Stomach smooth muscle (tissue), 2 donors: Measurements from ENCODE around the gene FASTKD2.
"Not testable (repeated sequence)": the region's sequence is repeated elsewhere in the genome, so short reads cannot be mapped to it uniquely, and the experiment has no call there.

Experiments
- H3K27ac ChIP-seq: one replicate; pipeline ENCODE4 v1.7.0; 2013; ENCODE audit warnings: mild to moderate bottlenecking, low read length, inconsistent platforms
- H3K27me3 ChIP-seq, 2 donors: one replicate each; pipeline ENCODE4 v1.7.0; 2013; ENCODE audit warnings: low read length in 2 of 2; ENCODE audit not compliant: insufficient read depth in 2 of 2, control insufficient read depth in 1 of 2
- H3K36me3 ChIP-seq, 2 donors: one replicate each; pipeline ENCODE4 v1.7.0; 2013; ENCODE audit warnings: low read length in 2 of 2; ENCODE audit not compliant: control insufficient read depth in 2 of 2, insufficient read depth in 2 of 2
- H3K4me1 ChIP-seq: one replicate; pipeline ENCODE4 v1.7.0; 2013; ENCODE audit warnings: low read length; ENCODE audit not compliant: control insufficient read depth, insufficient read depth
- H3K4me3 ChIP-seq, 2 donors: one replicate each; pipeline ENCODE4 v1.7.0; 2013; ENCODE audit warnings: low read length in 2 of 2
- H3K9ac ChIP-seq, 2 donors: one replicate each; pipeline ENCODE4 v1.7.0; 2013; ENCODE audit warnings: low read length in 2 of 2, mild to moderate bottlenecking in 1 of 2
- H3K9me3 ChIP-seq, 2 donors: one replicate each; pipeline ENCODE4 v1.7.0; 2013; ENCODE audit warnings: low read length in 2 of 2; ENCODE audit not compliant: control insufficient read depth in 2 of 2
- donor health status: healthy.
- donor health status: Pancreatic carcinoma.

Gene FASTKD2

DNA sequence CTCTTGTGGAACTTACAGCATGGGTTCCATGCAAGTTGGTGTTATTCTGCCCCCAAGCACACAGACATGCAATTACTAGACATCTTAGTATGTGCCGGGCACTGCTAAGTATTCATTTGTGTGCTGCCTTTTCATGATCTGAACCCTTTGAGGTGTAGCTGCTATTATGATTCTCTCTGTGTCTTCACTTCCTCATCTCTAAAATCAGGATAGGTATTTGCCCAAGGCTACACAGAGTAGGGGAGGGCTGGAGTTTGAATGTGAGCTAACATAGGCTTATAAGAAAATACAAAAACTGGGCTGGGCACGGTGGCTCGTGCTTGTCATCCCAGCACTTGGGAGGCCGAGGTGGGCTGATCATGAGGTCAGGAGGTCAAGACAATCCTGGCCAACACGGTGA, 27.2 kb downstream of the FASTKD2 start:
- Histone ChIP-seq H3K4me1 (no peaks in the 10 kb centered on the region), H3K36me3 (peaks cover 30 to 40% of the 10 kb centered on the region in 2 donors), H3K9ac (no peak overlapping the region)

DNA sequence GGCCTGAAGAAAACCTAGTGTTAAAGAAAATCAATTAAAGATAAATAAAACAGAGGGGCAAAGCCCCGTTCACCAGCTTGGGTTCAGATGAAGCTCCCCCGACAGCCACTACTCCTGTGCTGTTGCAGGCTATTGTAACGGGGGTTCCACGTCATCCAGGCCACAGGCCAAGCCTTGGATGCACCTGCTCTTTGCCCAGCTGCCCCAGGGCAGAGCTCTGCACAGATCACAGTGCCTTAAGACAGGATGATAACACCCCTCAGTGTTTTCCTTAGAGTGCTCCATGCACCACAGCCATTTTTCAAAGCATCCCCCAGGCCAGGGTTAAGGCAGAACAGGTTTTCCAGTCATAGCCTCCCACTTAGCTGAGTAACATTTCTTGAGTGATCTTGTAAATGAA, 32.0 kb downstream of the FASTKD2 start:
- peaks cover 8 to 12% of the 10 kb centered on the region in 2 donors for H3K36me3 ChIP-seq
- peaks cover 10% of the 10 kb centered on the region for H3K4me1 ChIP-seq
- no peak overlapping the region for H3K9ac ChIP-seq
- H3K27ac ChIP-seq = no peak overlapping the region
- H3K9me3 ChIP-seq = no peaks in the 10 kb centered on the region
- no peak overlapping the region for H3K4me3 ChIP-seq
- no peaks in the 10 kb centered on the region for H3K27me3 ChIP-seq

More for the DNA sequence above, 27.2 kb downstream of the FASTKD2 start:
- Histone ChIP-seq H3K9me3 (no peaks in the 10 kb centered on the region), H3K27me3 (no peaks in the 10 kb centered on the region), H3K27ac (no peak overlapping the region), H3K4me3 (no peak overlapping the region)

DNA sequence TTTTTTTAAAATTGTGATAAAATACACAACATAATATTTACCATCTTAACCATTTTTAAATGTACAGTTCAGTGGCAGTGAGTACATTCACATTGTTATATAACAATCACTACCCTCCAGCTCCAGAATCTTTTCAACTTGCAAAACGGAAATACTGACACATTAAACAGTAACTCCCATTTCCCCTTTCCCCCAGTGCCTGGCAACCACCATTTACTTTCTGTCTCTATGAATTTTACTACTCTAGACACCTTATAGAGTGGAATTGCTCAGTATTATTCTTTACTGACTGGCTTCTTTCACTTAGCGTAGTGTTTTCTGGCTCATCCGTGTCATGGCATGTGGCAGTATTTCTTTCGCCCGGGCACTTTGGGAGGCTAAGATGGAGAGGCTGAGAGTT, 32.6 kb downstream of the FASTKD2 start:
- Histone ChIP-seq H3K4me3 (no peak overlapping the region), H3K9me3 (no peaks in the 10 kb centered on the region), H3K36me3 (peaks cover 5 to 8% of the 10 kb centered on the region in 2 donors), H3K27me3 (no peaks in the 10 kb centered on the region), H3K9ac (no peak overlapping the region), H3K27ac (no peak overlapping the region), H3K4me1 (peaks cover 15% of the 10 kb centered on the region)

DNA sequence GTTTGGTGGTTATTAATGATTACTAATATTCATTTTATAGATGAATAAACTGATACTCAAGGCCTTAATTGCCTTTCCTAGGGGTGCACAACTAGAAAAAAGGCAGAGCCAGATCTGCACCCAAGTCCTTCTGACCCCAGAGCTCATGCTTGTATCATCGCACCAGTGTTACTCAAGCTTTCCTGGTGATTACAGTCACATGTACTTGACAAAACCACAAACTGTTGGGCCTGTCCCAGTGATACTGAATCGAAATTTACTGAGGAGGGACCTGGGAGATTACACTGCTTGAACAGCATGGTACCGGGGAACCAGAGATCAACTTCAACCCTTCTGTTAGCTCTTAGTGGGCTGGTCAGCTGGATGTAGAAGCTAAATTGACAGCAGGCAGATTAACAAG, 33.7 kb downstream of the FASTKD2 start:
- Histone ChIP-seq H3K4me3 (no peak overlapping the region), H3K36me3 (peaks cover 5% of the 10 kb centered on the region in 2 donors), H3K27ac (no peak overlapping the region), H3K9ac (no peak overlapping the region), H3K4me1 (peaks cover 20% of the 10 kb centered on the region), H3K27me3 (no peaks in the 10 kb centered on the region), H3K9me3 (no peaks in the 10 kb centered on the region)

DNA sequence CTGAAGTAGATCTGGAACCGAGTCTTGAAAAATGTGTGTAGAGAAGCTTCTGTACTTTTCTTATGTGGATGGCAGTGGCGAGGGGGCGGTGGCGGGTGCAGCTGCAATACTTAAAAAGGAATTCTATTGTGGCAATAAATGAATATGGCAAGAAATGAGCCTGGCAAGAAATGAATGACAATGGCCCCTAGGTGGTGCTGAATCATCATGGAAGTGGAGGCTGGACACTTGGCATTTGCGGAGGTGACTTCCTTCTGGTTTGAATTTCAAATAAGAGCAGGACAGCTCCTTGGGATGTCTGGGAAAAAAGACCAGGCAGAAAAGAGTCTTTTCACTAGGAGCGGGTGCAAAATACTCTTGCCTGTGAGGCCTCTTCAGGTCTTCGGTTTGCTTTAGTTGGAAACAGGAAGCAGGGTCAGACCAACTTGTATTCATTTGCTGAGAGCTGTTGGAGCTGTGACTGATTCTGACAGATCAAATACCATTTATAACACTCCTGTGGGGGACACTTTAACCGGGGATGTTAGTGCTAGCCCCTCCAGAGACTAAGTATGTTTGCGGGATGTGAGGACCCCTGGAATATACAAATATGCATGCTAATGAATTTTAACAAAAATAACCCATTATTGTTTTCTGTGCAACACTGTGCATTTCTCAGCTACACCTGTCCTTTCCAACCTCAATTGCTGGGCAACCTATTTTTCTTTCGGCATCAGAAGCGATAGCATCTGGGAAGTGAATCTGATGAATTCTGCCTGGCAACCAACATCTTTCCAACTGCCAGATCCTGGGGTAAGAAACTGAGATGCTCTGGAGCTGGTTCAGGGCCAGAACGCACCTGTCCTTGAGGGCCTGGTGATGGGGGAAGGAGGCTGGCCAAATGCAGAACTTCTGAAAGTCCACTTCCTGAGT, 35.4 kb downstream of the FASTKD2 start:
- H3K27ac ChIP-seq = peak overlapping the region; percentile 41
- peaks cover 0 to 3% of the 10 kb centered on the region in 2 donors for H3K36me3 ChIP-seq
- H3K9me3 ChIP-seq = no peaks in the 10 kb centered on the region
- H3K9ac ChIP-seq = peak overlapping the region in 1 of 2 donors; percentile 2
- peak overlapping the region in 1 of 2 donors; percentile 40 for H3K4me3 ChIP-seq
- no peaks in the 10 kb centered on the region for H3K27me3 ChIP-seq
- peaks cover 20% of the 10 kb centered on the region for H3K4me1 ChIP-seq

DNA sequence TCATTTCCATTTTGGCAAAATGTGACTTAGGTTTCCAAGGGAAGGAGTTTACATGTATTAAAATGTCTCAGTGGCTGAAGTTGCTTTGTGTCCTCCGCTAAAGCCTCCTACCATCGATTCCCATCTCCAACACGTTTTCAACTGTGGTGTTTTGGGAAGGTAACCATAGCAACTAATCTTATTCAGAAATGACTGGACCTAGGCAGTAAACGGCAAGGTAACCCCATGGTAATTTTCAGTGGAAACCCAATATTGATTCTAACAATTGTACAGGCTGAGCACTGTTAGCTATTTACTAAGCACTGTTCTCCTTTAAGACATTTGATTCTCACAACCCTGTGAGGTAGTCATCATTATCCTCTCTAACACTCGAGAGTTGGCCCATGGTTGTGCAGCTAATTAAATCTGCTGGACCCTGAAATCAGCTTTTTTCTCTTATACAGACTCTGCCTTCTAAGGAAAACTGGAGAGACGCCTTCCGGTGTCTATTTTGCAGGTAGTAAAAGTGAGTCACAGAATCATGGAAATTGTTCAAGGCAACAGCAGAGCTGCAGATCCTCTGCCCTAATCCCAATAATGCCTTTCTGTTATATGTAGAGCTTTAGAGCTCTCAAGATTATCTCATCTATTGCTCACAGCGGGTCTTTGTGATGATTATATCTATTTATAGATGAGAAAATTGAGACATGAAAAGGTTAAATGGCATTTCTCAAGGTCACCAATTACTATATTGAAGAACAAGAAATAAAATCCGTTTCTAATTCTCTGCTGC, 36.2 kb downstream of the FASTKD2 start:
- H3K4me1 ChIP-seq = peaks cover 20% of the 10 kb centered on the region
- no peaks in the 10 kb centered on the region for H3K27me3 ChIP-seq
- no peak overlapping the region for H3K4me3 ChIP-seq

DNA sequence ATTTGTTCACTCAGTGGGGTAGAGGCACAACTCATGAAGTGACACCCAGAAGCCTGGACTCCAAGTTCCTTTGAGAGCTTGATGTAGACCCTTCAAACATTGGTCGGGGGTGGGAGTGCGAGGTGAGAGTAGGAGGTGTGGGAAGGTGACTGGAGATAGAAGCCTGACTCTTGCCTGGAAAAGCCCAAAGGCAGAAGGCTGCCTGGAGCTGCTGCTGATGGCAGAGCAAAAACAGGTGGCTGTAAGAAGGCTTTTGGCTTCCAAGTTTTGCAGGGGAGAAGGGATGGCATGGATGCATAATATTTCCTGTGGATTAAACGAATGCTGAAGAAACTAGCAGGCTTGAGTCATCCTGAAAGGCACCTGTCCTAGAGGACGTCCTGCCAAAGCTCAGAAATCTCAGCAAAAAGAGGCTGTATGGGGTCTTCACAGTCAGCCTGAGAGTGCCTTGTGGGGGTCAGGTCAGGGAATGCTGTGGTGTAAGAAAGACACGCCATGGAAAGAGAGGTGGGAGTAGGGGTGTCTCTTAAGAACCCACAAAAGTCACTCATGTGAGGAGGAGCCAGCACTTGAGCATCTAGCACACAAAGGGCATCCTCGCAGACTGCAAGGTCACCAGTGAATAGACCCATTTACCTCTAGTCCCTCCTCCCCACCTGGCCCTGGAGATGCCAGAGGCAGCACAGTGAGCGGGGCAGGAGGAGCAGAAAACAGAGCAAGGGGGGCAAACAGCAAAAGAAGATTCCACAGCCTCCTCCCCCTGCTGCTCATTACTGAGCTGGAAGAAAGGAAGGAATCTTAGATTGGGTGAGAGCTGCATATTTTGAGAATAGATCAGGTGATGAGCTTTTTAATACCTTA, 37.5 kb downstream of the FASTKD2 start:
- no peak overlapping the region for H3K4me3 ChIP-seq
- H3K27me3 ChIP-seq = no peaks in the 10 kb centered on the region

More for the DNA sequence above, 36.2 kb downstream of the FASTKD2 start:
- no peaks in the 10 kb centered on the region for H3K9me3 ChIP-seq
- peaks cover 0 to 2% of the 10 kb centered on the region in 2 donors for H3K36me3 ChIP-seq
- no peak overlapping the region for H3K9ac ChIP-seq
- no peak overlapping the region for H3K27ac ChIP-seq

DNA sequence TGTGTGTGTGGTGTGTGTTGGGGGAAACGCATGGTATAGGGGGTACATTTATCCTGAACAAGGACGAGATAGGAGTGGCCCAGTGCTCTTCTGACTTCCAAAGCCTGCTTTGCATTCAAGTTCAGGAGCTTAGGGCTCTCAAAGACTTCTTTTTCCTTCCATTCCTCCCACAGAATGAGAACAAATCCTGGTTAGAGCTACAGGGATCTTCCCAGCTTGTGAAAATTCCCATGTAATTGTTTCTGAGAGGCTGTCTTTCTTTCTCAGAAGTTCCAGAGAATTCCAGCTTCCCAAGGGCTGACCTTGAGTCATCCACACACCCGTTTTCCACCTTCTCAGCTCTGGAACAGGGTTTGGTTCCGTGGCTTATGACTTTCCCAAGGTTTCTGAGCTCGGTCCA, 38.9 kb downstream of the FASTKD2 start:
- no peak overlapping the region for H3K27ac ChIP-seq
- no peaks in the 10 kb centered on the region for H3K36me3 ChIP-seq
- H3K4me1 ChIP-seq = peaks cover 20% of the 10 kb centered on the region
- no peaks in the 10 kb centered on the region for H3K9me3 ChIP-seq
- no peaks in the 10 kb centered on the region for H3K27me3 ChIP-seq
- no peak overlapping the region for H3K9ac ChIP-seq
- no peak overlapping the region for H3K4me3 ChIP-seq

More for the DNA sequence above, 37.5 kb downstream of the FASTKD2 start:
- no peak overlapping the region for H3K9ac ChIP-seq
- peaks cover 0 to 2% of the 10 kb centered on the region in 2 donors for H3K36me3 ChIP-seq
- peaks cover 20% of the 10 kb centered on the region for H3K4me1 ChIP-seq
- no peak overlapping the region for H3K27ac ChIP-seq
- no peaks in the 10 kb centered on the region for H3K9me3 ChIP-seq

DNA sequence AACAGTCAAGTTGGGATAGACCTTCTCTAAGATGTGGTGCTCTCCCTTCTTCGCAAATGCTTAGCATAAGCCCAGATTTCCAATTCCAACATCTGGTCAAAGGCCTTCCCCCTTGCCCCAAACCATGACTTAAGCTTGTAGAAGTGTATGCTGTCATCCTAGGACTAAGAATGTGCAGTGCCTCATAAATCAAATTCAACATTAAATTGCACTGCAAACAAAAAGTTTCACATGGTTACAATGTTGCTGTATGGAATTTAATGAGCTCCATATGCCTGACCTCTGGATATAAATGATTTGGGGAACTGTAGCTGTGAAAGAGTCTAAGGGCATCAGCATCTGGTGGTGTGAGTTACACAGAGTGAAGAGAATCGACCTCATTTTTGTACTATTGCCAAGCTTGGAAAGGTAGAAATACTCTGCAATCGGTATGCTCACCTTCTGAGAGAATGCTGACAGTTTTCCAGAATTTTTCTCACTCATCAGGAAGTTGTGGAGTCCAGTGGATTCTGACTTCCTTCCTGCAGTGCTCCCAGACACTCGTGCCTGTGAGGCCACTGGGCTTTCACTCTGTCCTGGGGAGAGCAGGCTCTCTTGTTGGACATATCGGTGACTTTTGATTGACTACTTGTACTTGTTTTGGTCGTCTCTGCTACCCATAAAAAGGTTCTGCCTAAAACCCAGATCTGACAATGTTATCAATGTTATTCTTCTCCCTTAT, 40.6 kb downstream of the FASTKD2 start:
- Histone ChIP-seq H3K4me3 (no peak overlapping the region), H3K27me3 (no peaks in the 10 kb centered on the region), H3K27ac (no peak overlapping the region), H3K9ac (no peak overlapping the region), H3K9me3 (no peaks in the 10 kb centered on the region), H3K36me3 (no peaks in the 10 kb centered on the region), H3K4me1 (peaks cover 15% of the 10 kb centered on the region)

DNA sequence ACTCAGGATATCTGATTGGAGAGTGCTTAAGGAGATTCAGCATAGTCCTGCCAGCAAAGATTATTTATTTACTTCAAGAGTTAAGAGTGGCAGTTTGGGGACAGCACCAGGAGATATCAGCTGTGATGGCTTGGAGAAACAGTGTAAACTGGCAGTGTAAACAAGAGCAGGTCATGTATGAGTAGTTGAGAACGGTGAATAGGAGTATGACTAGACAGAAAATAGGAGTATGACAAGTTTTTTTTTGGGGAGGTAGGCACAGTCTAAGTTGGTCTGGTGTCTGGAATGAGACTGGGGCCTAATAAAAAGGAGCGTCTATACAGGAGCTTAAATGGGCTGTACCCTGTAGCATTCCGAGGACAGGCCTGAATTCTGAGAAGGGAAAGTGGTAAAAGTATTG, 42.2 kb downstream of the FASTKD2 start:
- not testable (repeated sequence) for H3K27me3 ChIP-seq, H3K36me3 ChIP-seq, H3K27ac ChIP-seq, H3K9me3 ChIP-seq, H3K9ac ChIP-seq, H3K4me1 ChIP-seq, H3K4me3 ChIP-seq
